Left kidney (tissue), 2 donors: ENCODE results near the gene ZMYND15. TPM values are rescaled to one million over a fixed set of nuclear protein-coding genes. Genes with fewer than 3 reads are reported as not detected.

ENCODE experiments used
- DNase-seq: peaks from one replicate; pipeline ENCODE4 v3.0.0-alpha.2; 2013
- polyA plus RNA-seq: library from polyadenylated mRNA; unstranded; fragments of 120-200 nt; gene quantifications from one replicate; pipeline ENCODE4 v1.2.1, GENCODE V29; 2013; ENCODE audit not compliant: insufficient read length

ZMYND15 gene
- polyA plus RNA-seq, 1 donor: 0.32 TPM

DNA sequence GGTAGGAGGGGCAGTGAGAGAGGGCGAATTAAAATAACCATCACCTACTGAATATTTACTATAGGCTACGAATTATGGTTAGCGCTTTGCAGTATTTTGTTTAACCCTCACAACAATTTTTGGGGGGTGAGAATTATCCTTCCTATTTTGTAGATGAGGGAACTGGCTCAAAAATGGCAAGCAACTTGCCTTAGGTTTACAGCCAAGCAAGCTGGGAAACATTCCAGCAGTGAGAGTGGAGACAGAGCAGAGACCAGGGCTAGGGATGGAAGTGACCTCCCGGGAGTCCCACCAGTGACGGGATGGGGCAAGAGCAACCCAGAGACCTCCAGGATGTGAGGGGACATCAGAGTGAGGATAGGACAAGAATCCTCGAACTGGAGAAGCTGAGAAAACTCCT is 46.9 kb downstream of the ZMYND15 start:
- DNase-seq: no peak

DNA sequence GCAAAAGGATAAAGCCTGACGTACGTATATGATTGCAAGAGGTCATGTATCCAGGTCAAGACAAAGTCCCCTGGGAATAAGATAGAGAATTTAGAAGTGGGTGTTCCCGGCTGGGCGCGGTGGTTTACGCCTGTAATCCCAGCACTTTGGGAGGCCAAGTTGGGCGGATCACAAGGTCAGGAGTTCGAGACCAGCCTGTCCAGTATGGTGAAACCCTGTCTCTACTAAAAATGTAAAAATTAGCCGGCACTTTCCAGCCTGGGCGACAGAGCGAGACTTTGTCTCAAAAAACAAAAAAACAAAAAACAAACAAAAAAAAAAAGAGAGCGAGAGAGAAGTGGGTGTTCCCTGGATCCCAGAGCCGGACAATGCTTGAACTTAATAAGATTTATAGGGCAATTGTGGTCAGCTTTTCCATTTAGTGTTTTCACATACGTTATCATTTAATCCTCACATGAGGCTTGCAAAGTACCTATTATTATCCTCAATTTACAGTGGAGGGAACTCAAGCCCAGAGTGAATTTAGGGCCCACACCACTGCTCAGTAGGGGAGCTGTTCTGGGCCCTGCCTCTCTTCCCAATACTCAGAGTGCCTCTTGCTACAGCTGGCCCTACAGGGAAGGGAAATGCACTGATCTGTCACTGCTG is 48.6 kb downstream of the ZMYND15 start:
- no peak for DNase-seq

DNA sequence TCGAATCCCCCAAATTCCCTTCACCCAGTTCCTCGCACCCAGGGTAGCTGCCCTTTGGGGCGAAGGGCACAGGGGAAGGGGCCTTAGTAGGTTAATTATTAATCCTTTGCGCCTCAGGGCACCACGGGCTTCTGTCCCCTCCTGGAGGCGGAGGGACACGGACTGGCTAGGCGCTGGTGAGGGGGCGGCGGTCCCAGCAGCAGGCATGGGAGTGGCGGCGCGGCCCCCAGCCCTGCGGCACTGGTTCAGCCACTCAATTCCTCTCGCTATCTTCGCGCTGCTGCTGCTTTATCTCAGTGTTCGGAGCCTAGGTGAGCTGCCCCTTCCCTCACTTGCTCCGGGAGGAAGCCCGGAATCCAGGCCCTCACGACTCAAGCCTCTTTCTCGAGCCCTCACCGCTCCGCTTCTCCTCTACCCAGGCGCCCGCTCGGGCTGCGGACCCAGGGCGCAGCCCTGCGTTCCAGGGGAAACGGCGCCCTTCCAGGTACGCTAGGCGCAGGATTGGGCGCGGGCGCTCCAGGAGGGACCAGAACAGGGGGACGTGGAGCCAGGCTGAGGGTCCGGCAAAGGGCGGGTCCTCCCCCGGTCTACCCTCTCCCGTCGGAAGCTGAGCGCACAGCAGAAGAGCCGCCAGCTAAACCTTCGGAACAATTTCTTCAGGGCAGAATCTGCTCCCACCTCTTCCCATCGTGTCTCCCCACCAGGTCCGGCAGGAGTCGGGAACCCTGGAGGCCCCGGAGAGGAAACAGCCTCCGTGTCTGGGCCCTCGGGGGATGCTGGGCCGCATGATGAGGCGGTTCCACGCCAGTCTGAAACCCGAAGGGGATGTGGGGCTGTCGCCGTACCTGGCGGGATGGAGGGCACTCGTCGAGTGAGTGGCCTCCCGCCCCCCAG is 49.4 kb downstream of the ZMYND15 start, which contains the start of gene GLTPD2:
GLTPD2 (plus strand) TSS at position 158 of the 894 bp plus-strand sequence; CDS start at position 206, 48 bp downstream.
- DNase-seq: no peak

DNA sequence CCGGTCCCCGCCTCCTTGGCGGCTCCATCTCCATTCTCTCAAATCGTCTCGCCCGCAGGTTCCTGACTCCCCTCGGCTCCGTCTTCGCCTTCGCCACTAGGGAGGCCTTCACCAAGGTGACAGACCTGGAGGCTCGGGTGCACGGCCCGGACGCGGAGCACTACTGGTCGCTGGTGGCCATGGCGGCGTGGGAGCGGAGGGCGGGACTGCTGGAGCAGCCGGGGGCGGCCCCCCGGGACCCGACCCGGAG is 50.0 kb downstream of the ZMYND15 start:
- no peak for DNase-seq

DNA sequence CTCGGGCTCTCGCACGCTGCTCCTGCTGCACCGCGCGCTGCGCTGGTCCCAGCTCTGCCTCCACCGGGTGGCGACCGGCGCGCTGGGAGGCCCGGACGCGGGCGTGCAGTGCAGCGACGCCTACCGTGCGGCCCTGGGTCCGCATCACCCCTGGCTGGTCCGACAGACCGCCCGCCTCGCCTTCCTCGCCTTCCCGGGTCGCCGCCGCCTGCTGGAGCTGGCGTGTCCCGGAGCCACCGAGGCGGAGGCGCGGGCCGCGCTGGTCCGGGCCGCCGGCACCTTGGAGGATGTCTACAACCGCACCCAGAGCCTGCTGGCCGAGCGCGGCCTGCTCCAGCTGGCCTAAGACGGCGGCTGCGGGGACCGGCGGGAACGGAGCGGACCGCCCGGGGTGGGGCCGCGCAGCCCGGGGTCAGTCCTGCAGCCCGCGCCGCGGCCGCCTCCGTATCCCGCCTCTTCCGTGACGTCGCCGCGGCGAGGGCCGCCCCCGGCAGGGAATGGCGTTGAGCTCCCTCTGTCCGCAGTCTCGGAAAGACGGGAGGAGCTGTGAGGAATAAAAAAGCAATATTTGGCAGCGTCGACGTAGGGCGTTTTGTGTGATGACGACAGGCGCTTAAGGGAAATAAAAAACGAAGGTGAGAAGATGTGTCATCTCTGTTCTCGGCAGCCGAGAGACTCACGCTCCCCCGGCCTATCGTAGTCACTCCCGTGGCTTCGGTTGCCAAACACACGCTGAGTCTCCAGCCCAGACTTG is 50.5 kb downstream of the ZMYND15 start:
- DNase-seq: peak; percentile 78

DNA sequence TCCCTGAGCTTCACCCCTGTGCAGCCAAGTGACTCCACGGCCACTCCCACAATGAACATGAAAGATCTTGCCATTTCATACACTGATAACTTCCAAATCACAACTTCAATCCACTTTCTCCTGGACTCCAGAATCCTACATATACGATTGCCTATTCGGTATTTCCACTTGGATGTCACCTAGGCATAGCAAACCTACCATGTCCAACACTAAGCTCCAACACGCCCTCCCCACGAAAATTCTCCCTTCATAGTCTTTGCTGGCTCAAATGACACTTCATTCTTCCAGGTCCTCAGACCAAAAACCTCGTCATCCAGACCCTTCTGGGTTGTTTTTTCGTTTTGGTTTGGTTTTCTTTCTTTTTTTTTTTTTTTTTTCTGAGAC is 51.1 kb downstream of the ZMYND15 start:
- no peak for DNase-seq

DNA sequence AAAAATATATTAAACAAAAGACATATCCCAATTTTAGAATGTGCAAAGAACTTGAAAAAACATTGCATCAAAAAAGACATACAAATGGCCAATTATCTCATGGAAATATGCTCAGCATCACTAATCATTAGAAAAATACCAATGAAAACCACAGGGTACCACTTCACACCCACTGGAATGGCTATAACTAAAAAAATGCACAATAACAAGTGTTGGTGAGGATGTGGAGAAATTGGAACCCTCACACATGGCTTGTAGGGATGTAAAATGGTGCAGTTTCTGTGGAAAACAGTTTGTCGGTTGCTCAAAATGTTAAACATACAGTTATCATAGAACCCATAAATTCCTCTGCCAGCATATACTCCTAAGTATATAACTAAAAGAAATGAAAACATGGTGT is 55.5 kb downstream of the ZMYND15 start:
- no peak for DNase-seq

Other genes starting within 250 kb of the ZMYND15 start
- 32.3 TPM for gene SPNS2, start 241.0 kb upstream of the ZMYND15 start, polyA plus RNA-seq
- gene MYBBP1A, start 184.4 kb upstream of the ZMYND15 start, polyA plus RNA-seq: 38.1 TPM
- 6.3 TPM for gene GGT6, start 179.3 kb upstream of the ZMYND15 start, polyA plus RNA-seq
- gene SMTNL2, start 155.3 kb upstream of the ZMYND15 start, polyA plus RNA-seq: 57.5 TPM
- gene ALOX15, start 98.2 kb upstream of the ZMYND15 start, polyA plus RNA-seq: 0.25 TPM
- 46.5 TPM for gene PELP1, start 35.7 kb upstream of the ZMYND15 start, polyA plus RNA-seq
- gene ARRB2, start 29.2 kb upstream of the ZMYND15 start, polyA plus RNA-seq: 32.7 TPM
- 23.1 TPM for gene MED11, start 8.4 kb upstream of the ZMYND15 start, polyA plus RNA-seq
- gene CXCL16, start 95 bp downstream of the ZMYND15 start, polyA plus RNA-seq: 9.5 TPM
- 1.1 TPM for gene TM4SF5, start 32.1 kb downstream of the ZMYND15 start, polyA plus RNA-seq
- 0.33 TPM for gene VMO1, start 46.5 kb downstream of the ZMYND15 start, polyA plus RNA-seq
- gene GLTPD2, start 49.1 kb downstream of the ZMYND15 start, polyA plus RNA-seq: 4.1 TPM
- 122 TPM for gene PSMB6, start 56.3 kb downstream of the ZMYND15 start, polyA plus RNA-seq
- gene PLD2, start 67.3 kb downstream of the ZMYND15 start, polyA plus RNA-seq: 44.5 TPM
- 69.7 TPM for gene MINK1, start 93.5 kb downstream of the ZMYND15 start, polyA plus RNA-seq
- gene C17orf107, start 159.7 kb downstream of the ZMYND15 start, polyA plus RNA-seq: 0.71 TPM
- 1.2 TPM for gene CHRNE, start 163.3 kb downstream of the ZMYND15 start, polyA plus RNA-seq
- 3.2 TPM for gene GP1BA, start 192.4 kb downstream of the ZMYND15 start, polyA plus RNA-seq
- gene SLC25A11, start 200.2 kb downstream of the ZMYND15 start, polyA plus RNA-seq: 65.3 TPM
- 136 TPM for gene RNF167, start 200.4 kb downstream of the ZMYND15 start, polyA plus RNA-seq
- 323 TPM for gene PFN1, start 208.7 kb downstream of the ZMYND15 start, polyA plus RNA-seq
- gene ENO3, start 211.3 kb downstream of the ZMYND15 start, polyA plus RNA-seq: 23.4 TPM
- gene SPAG7, start 228.0 kb downstream of the ZMYND15 start, polyA plus RNA-seq: 87.8 TPM
- 31.7 TPM for gene CAMTA2, start 247.8 kb downstream of the ZMYND15 start, polyA plus RNA-seq